IPS-NIHi11 (cell line): ENCODE measurements around the gene MYT1.
A peak's percentile ranks its signal among the peaks of the same experiment; 100 is the strongest.
"Not testable (repeated sequence)": the region's sequence is repeated elsewhere in the genome, so short reads cannot be mapped to it uniquely, and the experiment has no call there.

ENCODE experiments used
- DNase-seq: peaks from one replicate; pipeline ENCODE4 v3.0.0; 2012; ENCODE audit warnings: mixed read lengths, low spot score

MYT1 gene

GRCh38 chr20:64269604-64270411 lies 105.6 kb downstream of the MYT1 start:
- DNase-seq = no peak

- DNase-seq = no peak
Observed at GRCh38 chr20:64271636-64272035, 107.4 kb downstream of the MYT1 start.

DNA sequence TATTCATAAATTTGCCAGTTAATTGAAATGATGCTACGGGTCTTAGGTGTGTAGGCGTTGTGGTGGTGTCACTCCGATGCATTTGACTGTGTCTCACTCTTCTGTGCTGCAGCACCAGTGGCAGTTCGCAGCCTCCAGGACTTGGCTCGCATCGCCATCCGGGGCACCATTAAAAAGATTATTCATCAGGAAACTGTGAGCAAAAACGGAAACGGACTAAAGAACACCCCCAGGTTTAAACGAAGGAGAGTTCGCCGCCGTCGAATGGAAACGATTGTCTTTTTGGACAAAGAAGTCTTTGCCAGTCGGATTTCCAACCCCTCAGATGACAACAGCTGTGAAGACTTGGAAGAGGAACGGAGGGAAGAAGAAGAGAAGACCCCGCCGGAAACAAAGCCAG lies 108.9 kb downstream of the MYT1 start:
- no peak for DNase-seq

- no peak for DNase-seq
Observed at GRCh38 chr20:64276817-64277216, 112.6 kb downstream of the MYT1 start.

DNA sequence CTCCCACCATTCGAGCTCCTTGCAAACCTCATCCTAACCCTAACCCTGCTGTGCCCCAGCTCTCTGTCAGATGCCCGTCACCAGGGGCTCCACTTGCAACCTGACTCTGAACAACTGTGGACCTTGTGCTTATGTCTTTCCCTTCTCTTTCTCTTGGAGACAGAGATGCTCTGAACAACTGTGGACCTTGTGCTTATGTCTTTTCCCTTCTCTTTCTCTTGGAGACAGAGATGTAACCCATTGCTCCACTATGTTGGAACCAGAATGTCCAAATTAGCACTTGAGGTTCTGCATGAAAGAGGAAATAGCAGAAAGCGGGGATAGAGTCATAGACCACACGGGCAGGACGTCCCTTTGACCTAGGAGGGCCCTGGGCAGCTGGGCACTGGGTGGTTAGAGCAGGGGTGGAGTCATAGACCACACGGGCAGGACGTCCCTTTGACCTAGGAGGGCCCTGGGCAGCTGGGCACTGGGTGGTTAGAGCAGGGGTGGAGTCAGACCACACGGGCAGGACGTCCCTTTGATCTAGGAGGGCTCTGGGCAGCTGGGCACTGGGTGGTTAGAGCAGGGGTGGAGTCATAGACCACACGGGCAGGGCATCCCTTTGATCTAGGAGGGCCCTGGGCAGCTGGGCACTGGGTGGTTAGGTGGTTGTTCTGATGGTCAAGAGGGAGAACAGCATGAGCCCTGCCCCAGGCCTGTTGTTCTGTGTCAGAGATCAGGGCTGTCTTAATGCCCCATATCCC lies 113.5 kb downstream of the MYT1 start:
- DNase-seq = no peak

DNA sequence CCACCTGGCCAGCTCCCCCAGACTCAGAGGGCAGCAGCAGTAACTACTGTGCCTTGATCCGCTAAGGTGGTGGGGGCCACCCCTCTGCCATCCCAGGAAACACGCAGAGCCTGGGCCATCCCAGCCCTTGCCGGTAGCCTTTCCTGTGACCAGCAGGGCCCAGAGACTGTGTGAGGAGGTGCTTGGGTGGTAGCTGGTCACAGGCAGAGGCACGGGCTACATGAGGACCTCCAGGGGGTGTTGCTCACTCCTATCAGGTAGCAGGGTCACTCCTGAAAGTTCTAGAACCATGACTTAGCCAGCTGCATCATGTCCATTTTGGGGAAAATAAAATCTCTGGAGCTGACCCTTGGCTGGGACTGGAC lies 114.0 kb downstream of the MYT1 start:
- no peak for DNase-seq

GRCh38 chr20:64279826-64280459 lies 115.7 kb downstream of the MYT1 start:
- DNase-seq = no peak

GRCh38 chr20:64280460-64280843 lies 116.2 kb downstream of the MYT1 start:
- DNase-seq = no peak

DNA sequence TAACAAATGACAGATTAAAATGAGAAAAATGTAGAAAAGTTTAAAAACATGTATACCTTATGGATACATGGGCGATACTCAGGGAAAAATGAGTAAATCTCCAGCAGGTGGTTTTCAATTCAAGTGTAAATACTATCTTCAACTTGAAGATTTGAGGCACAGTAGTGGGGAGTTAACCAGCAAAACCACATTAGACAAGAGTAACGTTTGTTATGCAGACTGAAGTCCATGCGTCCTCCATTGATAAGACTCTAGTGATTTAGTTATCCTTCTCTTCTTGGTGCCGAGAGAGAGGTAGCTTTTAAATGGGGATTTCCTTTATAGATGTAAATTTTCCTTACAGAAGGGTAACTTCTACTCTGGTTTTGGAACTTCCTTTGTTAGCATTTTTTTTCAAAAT lies 119.4 kb downstream of the MYT1 start:
- DNase-seq = no peak

DNA sequence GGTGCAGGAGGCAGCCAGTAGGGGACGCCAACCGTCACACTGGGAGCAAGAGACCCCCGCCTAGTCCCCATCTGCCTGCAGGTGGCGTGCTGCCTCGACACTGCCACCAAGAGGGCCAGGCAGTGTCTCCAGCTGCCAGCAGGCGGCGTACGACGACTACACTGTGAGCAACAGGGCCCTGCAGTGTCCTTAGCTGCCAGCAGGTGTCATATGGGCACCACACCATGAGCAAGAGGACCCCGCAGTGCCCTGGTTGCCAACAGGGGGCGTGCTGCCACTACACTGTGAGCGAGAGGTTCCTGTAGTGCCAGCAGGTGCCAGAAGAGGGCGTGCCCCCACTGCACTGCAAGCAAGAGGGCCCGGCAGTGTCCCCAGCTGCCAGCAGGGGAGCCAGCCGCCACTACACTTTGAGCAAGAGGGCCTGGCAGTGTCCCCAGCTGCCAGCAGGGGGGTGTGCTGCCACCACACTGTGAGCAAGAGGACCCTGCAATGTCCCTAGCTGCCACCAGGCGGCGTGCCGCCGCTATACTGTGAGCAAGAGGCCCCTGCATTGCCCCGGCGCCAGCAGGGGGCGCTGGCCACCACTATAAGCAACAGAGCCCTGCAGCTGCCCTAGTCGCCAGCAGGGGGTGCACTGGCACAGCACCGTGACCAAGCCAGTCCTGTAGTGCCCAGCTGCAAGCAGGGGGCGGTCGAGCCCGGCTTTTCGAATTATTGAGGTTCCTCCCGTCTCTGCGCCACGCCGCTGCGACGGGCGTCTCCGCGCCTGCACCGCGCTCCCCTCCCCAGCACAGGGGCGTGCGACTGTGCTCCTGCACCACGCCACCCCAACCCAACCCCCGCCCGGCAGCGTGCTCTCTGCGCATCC lies 121.6 kb downstream of the MYT1 start:
- DNase-seq = peak; percentile 26

- not testable (repeated sequence) for DNase-seq
Observed at GRCh38 chr20:64286447-64287263, 122.4 kb downstream of the MYT1 start.

- not testable (repeated sequence) for DNase-seq
Observed at GRCh38 chr20:64287264-64287590, 123.0 kb downstream of the MYT1 start.
